ENCODE results near the gene ACAA2.
"Not testable (repeated sequence)": the region's sequence is repeated elsewhere in the genome, so short reads cannot be mapped to it uniquely, and the experiment has no call there.

- TF ChIP-seq, protein P1, sequence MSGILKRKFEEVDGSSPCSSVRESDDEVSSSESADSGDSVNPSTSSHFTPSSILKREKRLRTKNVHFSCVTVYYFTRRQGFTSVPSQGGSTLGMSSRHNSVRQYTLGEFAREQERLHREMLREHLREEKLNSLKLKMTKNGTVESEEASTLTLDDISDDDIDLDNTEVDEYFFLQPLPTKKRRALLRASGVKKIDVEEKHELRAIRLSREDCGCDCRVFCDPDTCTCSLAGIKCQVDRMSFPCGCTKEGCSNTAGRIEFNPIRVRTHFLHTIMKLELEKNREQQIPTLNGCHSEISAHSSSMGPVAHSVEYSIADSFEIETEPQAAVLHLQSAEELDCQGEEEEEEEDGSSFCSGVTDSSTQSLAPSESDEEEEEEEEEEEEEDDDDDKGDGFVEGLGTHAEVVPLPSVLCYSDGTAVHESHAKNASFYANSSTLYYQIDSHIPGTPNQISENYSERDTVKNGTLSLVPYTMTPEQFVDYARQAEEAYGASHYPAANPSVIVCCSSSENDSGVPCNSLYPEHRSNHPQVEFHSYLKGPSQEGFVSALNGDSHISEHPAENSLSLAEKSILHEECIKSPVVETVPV (CRISPR knock-in tag; IDR thresholded peaks at IDR 0.05), result not testable (repeated sequence)
- TF ChIP-seq ZNF565 (CRISPR knock-in tag; conservative IDR thresholded peaks at IDR 0.05; ENCODE audit: low read depth); PATZ1 (CRISPR knock-in tag; IDR thresholded peaks at IDR 0.05; ENCODE audit: borderline replicate concordance): not testable (repeated sequence)
Measured at GRCh38 chr18:49808553-49809191, 4.7 kb downstream of the ACAA2 start.
